Heart left ventricle (tissue), 16 donors: ENCODE data around the gene PTK7. TPM values are rescaled to one million over a fixed set of nuclear protein-coding genes. Genes with fewer than 3 reads are reported as not detected.

Experiments
- ATAC-seq, 4 donors: fragments of 200-7000 bp; cut with Tn5 transposase; one replicate each; pipeline ENCODE4 v1.9.1; 2020 to 2022; ENCODE audit warnings: moderate library complexity in 4 of 4, mild to moderate bottlenecking in 3 of 4, moderate number of reproducible peaks in 1 of 4
- DNase-seq, 5 donors: peaks; one replicate each; pipeline ENCODE4 v3.0.0-alpha.2; 2020
- H3K27ac ChIP-seq, 12 donors: fragments of 200-600 bp; sonication (generic) in 4 of 12; one replicate each; pipeline versions ENCODE4 v1.5.0 to v1.8.0; 2016 to 2022; ENCODE audit warnings: mild to moderate bottlenecking in 2 of 12
- H3K27me3 ChIP-seq, 9 donors: fragments of 200-600 bp; sonication (generic) in 2 of 9; one replicate each; pipeline versions ENCODE4 v1.5.1 to v1.8.0; 2016 to 2022; ENCODE audit warnings: mild to moderate bottlenecking in 3 of 9
- H3K36me3 ChIP-seq, 9 donors: fragments of 200-600 bp; sonication (generic) in 2 of 9; one replicate each; pipeline versions ENCODE4 v1.5.0 to v1.8.0; 2018 to 2022; ENCODE audit warnings: mild to moderate bottlenecking in 2 of 9
- H3K4me1 ChIP-seq, 12 donors: fragments of 200-600 bp; sonication (generic) in 4 of 12; one replicate each; pipeline versions ENCODE4 v1.5.0 to v1.8.0; 2016 to 2022; ENCODE audit warnings: mild to moderate bottlenecking in 3 of 12
- H3K4me3 ChIP-seq, 12 donors: fragments of 200-600 bp; sonication (generic) in 4 of 12; one replicate each; pipeline versions ENCODE4 v1.5.0 to v1.8.0; 2017 to 2022; ENCODE audit warnings: mild to moderate bottlenecking in 9 of 12, moderate library complexity in 4 of 12
- H3K9me3 ChIP-seq, 12 donors: fragments of 200-600 bp; sonication (generic) in 4 of 12; one replicate each; pipeline versions ENCODE4 v1.5.0 to v1.8.0; 2016 to 2022; ENCODE audit warnings: mild to moderate bottlenecking in 1 of 12
- POLR2A ChIP-seq, 2 donors: fragments of 450-650 bp; IDR thresholded peaks; one replicate each; pipeline ENCODE4 v1.6.1; 2017; ENCODE audit warnings: antibody characterized with exemption in 2 of 2, mild to moderate bottlenecking in 2 of 2, moderate library complexity in 2 of 2
- WGBS, 4 donors: extraction: QIAGEN DNeasy Blood & Tissue Kit in 2 of 4; methylation state at CpG; one replicate each; pipeline versions ENCODE4 v1.1.5 to v1.1.7; 2013 to 2018; 5-methylcytosine and 5-hydroxymethylcytosine counted together
- intact Hi-C, 10 donors: fragments of 100-400 bp; cut with DNase I; formaldehyde crosslinking; loops; one replicate each; pipeline versions ENCODE4 v1.11.1 to v1.14.2; 2022
- polyA plus RNA-seq, 2 donors: library from polyadenylated mRNA; stranded (reverse); fragments of 200-250 nt; gene quantifications; one replicate each; pipeline ENCODE4 v1.2.3, GENCODE V29; 2013
- total RNA-seq, 9 donors: library from RNA; depleted of rRNA in 2 of 9; stranded (reverse); fragments of >200 nt in 2 of 9; fragmentation: NEBNext Ultra II Directional in 3 of 9; extraction: Animal tissue kit (Norgen Biotek cat#: 25700) in 3 of 9; gene quantifications; one replicate each; pipeline versions ENCODE4 v1.1.0 to v1.2.4, GENCODE V29; 2016 to 2023
- TF ChIP-seq, protein P1 (sequence below), 12 donors: fragments of 200-600 bp; sonication (generic) in 4 of 12; IDR thresholded peaks; one replicate each; pipeline versions ENCODE4 v1.5.0 to v1.8.0; 2018 to 2022; ENCODE audit warnings: antibody characterized with exemption in 12 of 12, mild to moderate bottlenecking in 5 of 12
- donor health status: ischemic (EF 13 %, LVEDD 7.1; RV severe dilation, severe dysfunction).
- donor health status: healthy with polysubstance abuse.
- donor health status: DM: no; HTN: yes; CAD: no.
- donor health status: DM: no; HTN: no; CAD: no.
- donor health status: ischemic (EF 25% LVEDD 6.9; RV normal size, moderate dysfunction).
- donor health status: ischemic (EF 25% LVEDD 5.7; RV mildly dilated, moderate dysfunction).
- donor health status: healthy.
- donor health status: DM: yes; HTN: yes; CAD: no.
- donor health status: ischemic (EF 35%, LVEDD 5.7; RV mildly dilated, moderate dysfunction).
- donor health status: nonischemic (EF 11% LVEDD 7.7; RV severe dilation, severe dysfunction).
- donor health status: DM: yes; HTN: yes; CAD: no.
- donor health status: PGD.
- donor health status: ischemic (EF 29% LVEDD 5.4; RV normal size, mild dysfunction).
- donor health status: nonischemic (EF 23%, LVEDD 6.1; RV moderate dilation, normal function).

The PTK7 gene
- total and polyA plus RNA-seq, 11 donors = 1.4 to 10.4 (median 1.9) TPM

DNA sequence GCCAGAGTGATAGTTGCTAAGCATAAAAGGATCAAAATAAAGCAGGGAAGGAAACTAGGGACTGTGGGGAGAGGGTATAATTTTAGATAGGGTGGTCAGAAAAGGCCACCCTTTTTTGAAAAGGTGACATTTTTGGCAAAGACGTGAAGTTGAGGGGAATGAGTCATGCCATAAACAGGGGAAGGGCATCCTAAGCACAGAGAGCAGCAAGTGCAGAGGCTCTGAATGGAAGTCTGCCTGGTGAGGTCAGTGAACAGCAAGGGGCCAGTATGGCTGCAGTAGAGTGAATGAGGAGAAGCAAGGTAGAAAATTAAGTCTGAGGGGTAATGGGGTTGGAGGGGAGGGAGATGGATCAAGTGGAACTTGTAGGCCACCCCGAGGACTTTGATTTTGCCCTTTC lies 14.3 kb upstream of the PTK7 start:
- Histone ChIP-seq H3K9me3 (no peaks in the 10 kb centered on the region), H3K36me3 (peaks cover 0 to 56% (median 39%) of the 10 kb centered on the region in 9 donors), H3K27ac (no peak overlapping the region), H3K4me1 (peaks cover 0 to 34% (median 19%) of the 10 kb centered on the region in 12 donors), H3K4me3 (no peak overlapping the region), H3K27me3 (no peaks in the 10 kb centered on the region)
- TF ChIP-seq POLR2A (IDR thresholded peaks at IDR 0.05) = no peak
- TF ChIP-seq, protein P1, sequence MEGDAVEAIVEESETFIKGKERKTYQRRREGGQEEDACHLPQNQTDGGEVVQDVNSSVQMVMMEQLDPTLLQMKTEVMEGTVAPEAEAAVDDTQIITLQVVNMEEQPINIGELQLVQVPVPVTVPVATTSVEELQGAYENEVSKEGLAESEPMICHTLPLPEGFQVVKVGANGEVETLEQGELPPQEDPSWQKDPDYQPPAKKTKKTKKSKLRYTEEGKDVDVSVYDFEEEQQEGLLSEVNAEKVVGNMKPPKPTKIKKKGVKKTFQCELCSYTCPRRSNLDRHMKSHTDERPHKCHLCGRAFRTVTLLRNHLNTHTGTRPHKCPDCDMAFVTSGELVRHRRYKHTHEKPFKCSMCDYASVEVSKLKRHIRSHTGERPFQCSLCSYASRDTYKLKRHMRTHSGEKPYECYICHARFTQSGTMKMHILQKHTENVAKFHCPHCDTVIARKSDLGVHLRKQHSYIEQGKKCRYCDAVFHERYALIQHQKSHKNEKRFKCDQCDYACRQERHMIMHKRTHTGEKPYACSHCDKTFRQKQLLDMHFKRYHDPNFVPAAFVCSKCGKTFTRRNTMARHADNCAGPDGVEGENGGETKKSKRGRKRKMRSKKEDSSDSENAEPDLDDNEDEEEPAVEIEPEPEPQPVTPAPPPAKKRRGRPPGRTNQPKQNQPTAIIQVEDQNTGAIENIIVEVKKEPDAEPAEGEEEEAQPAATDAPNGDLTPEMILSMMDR (IDR thresholded peaks at IDR 0.05) = no peak
- DNase-seq (no peak), ATAC-seq (no peak)
- intact Hi-C loops = loop anchor here in 2 of 10 donors (5.0 to 10.0 kb wide), 2 partner anchors 45 to 157 kb away; no protein-coding TSS in a partner anchor
- 67 to 81% (median 72%) methylated on average over 2 of the region's 2 CpGs for WGBS, 4 donors

DNA sequence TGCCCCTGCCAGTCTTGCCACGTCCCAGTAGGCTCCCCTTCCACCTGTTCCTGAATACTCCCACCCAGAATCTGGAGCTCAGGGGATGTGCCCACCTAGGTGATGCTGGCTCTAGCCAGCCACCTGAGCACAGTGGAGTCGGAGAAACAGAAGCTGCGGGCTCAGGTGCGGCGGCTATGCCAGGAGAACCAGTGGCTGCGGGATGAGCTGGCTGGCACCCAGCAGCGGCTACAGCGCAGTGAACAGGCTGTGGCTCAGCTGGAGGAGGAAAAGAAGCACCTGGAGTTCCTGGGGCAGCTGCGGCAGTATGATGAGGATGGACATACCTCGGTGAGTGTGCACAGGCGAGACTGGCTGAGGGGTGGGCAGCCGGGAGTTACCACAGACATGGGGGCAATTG lies 13.3 kb upstream of the PTK7 start:
- WGBS, 4 donors = 93 to 96% (median 95%) methylated on average over 10 to 12 of the region's 12 CpGs
- H3K27ac ChIP-seq = no peak overlapping the region
- H3K27me3 ChIP-seq = no peaks in the 10 kb centered on the region
- no peak for TF ChIP-seq POLR2A (IDR thresholded peaks at IDR 0.05)
- TF ChIP-seq, protein P1 (IDR thresholded peaks at IDR 0.05) = no peak
- ATAC-seq (no peak), DNase-seq (no peak)
- intact Hi-C loops = loop anchor here in 2 of 10 donors (5.0 to 10.0 kb wide), 2 partner anchors 46 to 158 kb away; no protein-coding TSS in a partner anchor
- H3K36me3 ChIP-seq = peaks cover 0 to 54% (median 34%) of the 10 kb centered on the region in 9 donors
- no peak overlapping the region for H3K4me3 ChIP-seq
- H3K9me3 ChIP-seq = no peaks in the 10 kb centered on the region
- peaks cover 0 to 32% (median 19%) of the 10 kb centered on the region in 12 donors for H3K4me1 ChIP-seq

DNA sequence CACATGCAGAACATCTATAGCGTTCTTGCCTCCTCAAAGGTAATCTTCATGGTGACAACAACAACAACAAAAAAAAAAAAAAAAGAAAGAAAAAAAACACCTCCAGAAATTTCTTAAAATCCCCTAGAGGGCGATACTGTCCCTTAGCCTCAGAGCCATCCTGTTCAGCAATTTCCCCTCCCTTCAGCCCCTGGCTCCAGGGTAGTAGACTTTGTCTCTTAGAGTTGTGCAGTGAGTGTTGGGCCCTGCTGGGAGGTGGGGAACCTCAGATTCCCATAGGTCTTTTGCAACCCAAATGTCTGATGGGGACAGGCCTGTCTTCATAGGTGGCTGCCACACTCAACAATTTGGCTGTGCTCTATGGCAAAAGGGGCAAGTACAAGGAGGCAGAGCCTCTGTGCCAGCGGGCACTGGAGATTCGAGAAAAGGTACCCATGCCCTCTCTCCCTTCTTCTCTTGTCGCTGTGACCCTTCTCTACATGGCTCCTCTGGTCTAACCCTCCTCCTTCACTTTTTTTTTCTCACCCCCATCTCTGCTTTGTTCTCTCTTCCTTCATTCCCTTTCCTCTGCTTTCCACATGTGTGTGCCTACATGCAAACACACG lies 6.0 kb upstream of the PTK7 start:
- WGBS, 4 donors = 66 to 67% (median 66%) methylated on average over 6 of the region's 6 CpGs
- no peak for DNase-seq
- Histone ChIP-seq H3K27ac (no peak overlapping the region), H3K27me3 (no peaks in the 10 kb centered on the region), H3K9me3 (no peaks in the 10 kb centered on the region), H3K36me3 (peaks cover 0 to 77% (median 56%) of the 10 kb centered on the region in 9 donors), H3K4me3 (no peak overlapping the region), H3K4me1 (no peaks in the 10 kb centered on the region)
- TF ChIP-seq, protein P1 (IDR thresholded peaks at IDR 0.05) = peak in 9 of 12 donors; percentile 10 to 52 (median 39)
- TF ChIP-seq POLR2A (IDR thresholded peaks at IDR 0.05) = no peak
- intact Hi-C loops = loop anchor here in 5 of 10 donors (5.0 to 10.0 kb wide), 3 partner anchors 55 to 72 kb away; no protein-coding TSS in a partner anchor
- no peak for ATAC-seq

DNA sequence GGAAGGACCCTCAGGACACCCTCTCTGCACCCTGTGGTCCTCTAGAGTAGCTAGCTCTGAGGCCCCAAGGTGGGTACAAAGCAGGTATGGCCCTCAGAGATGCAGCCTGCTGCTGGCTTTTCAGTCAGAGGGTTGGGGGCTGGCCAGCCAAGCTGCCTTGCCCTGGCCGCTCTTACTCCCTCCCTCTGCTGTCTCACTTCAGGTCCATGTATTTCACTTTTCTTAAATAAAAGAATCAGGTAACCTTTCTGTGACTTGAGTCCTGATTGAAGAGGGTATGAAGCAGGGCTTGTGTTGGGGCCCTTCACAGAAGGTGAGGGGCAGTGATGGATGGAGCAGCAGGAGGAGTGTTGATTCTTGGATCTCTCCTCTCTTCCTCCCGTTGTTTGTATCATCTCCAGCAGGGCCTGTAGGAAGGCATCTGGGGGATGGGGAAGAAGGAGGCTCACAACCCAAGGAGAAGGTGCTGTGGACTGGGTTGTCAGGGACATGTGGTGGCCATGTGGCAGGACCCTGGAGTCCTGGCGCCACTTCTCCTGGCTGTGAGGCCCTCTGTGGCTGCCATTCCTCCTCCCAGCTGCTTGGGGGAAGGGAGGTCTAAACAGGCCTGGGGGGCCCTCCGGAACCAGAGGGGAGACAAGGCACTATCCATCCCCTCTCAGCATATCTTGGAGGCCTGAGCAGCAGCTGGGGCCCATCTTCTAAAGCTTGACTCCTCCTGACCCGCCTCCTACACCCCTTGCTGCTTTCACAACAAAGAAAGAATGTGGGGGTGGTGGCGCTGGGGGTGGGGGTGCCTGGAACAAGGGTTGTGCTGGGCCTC lies 1.1 kb upstream of the PTK7 start:
- H3K9me3 ChIP-seq = no peaks in the 10 kb centered on the region
- H3K4me1 ChIP-seq = peaks cover 0 to 18% (median 5%) of the 10 kb centered on the region in 12 donors
- DNase-seq (peak in 1 of 5 donors; percentile 45), ATAC-seq (peak in 1 of 4 donors; percentile 70)
- H3K4me3 ChIP-seq = no peak overlapping the region
- 74 to 78% (median 76%) methylated on average over 5 to 6 of the region's 6 CpGs for WGBS, 4 donors
- H3K27me3 ChIP-seq = peaks cover 0 to 22% (median 0%) of the 10 kb centered on the region in 9 donors
- TF ChIP-seq, protein P1 (IDR thresholded peaks at IDR 0.05) = no peak
- TF ChIP-seq POLR2A (IDR thresholded peaks at IDR 0.05) = no peak
- intact Hi-C loops = loop anchor here in 6 of 10 donors (5.0 to 10.0 kb wide), 4 partner anchors 50 to 67 kb away; no protein-coding TSS in a partner anchor
- H3K27ac ChIP-seq = no peak overlapping the region
- peaks cover 0 to 48% (median 36%) of the 10 kb centered on the region in 9 donors for H3K36me3 ChIP-seq
